ENCODE results near the gene MPPED1.

MPPED1 gene

DNA sequence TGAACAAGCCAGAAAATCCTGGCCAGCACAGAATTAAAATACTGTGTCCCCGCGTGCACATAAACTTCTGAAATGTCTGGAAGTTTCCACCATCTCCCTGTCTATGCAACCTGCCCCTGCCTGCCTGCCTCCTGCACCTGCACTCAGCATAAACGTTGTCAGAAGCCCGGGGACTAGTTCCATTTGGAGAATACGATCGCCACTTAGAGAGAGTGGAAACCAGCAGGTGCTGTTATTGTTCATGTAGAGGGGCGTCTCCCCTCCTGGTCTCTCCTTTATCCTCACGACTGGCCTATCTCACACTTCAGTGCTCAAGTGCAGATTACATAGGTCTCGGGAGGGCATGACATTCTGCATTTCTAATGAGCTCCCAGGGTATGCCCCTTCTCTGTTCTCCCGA, 35.6 kb downstream of the MPPED1 start:
- H3K9me3 ChIP-seq: no peaks in the 10 kb centered on the region
- TF ChIP-seq, protein P1, sequence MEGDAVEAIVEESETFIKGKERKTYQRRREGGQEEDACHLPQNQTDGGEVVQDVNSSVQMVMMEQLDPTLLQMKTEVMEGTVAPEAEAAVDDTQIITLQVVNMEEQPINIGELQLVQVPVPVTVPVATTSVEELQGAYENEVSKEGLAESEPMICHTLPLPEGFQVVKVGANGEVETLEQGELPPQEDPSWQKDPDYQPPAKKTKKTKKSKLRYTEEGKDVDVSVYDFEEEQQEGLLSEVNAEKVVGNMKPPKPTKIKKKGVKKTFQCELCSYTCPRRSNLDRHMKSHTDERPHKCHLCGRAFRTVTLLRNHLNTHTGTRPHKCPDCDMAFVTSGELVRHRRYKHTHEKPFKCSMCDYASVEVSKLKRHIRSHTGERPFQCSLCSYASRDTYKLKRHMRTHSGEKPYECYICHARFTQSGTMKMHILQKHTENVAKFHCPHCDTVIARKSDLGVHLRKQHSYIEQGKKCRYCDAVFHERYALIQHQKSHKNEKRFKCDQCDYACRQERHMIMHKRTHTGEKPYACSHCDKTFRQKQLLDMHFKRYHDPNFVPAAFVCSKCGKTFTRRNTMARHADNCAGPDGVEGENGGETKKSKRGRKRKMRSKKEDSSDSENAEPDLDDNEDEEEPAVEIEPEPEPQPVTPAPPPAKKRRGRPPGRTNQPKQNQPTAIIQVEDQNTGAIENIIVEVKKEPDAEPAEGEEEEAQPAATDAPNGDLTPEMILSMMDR (IDR thresholded peaks at IDR 0.05): no peak
- H3K27me3 ChIP-seq: peaks cover 0 to 45% of the 10 kb centered on the region in 2 donors
- no peak for DNase-seq
- no peak overlapping the region for H3K27ac ChIP-seq
- intact Hi-C loops (cut with DNase I; ENCODE audit: low total_unique reads): loop anchor here (10.0 kb wide), 1 partner anchor 1963 kb away; no protein-coding TSS in a partner anchor
- H3K4me1 ChIP-seq: no peaks in the 10 kb centered on the region
- H3K36me3 ChIP-seq: no peaks in the 10 kb centered on the region
- no peak overlapping the region for H3K4me3 ChIP-seq

DNA sequence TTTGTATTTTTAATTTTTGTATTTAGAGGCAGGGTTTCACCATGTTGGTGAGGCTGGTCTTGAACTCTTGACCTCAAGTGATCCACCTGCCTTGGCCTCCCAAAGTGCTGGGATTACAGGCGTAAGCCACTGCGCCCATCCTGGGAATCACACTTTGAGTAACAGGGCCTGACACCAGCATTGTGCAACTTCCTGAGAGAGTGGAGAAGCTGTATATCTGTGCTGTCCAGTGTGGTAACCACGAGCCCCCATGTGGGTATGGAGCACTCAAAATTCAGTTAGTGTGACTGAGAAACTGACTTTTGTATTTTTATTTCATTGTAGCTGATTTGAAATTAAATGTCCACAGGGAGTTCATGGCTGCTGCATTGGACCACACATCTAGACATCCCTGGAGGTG, 36.2 kb downstream of the MPPED1 start:
- Histone ChIP-seq H3K4me3 (no peak overlapping the region), H3K27ac (no peak overlapping the region), H3K4me1 (no peaks in the 10 kb centered on the region), H3K27me3 (peaks cover 0 to 46% of the 10 kb centered on the region in 2 donors), H3K36me3 (no peaks in the 10 kb centered on the region), H3K9me3 (no peaks in the 10 kb centered on the region)
- TF ChIP-seq, protein P1 (IDR thresholded peaks at IDR 0.05): no peak
- intact Hi-C loops (cut with DNase I; ENCODE audit: low total_unique reads): loop anchor here (10.0 kb wide), 1 partner anchor 1963 kb away; no protein-coding TSS in a partner anchor
- DNase-seq: no peak

DNA sequence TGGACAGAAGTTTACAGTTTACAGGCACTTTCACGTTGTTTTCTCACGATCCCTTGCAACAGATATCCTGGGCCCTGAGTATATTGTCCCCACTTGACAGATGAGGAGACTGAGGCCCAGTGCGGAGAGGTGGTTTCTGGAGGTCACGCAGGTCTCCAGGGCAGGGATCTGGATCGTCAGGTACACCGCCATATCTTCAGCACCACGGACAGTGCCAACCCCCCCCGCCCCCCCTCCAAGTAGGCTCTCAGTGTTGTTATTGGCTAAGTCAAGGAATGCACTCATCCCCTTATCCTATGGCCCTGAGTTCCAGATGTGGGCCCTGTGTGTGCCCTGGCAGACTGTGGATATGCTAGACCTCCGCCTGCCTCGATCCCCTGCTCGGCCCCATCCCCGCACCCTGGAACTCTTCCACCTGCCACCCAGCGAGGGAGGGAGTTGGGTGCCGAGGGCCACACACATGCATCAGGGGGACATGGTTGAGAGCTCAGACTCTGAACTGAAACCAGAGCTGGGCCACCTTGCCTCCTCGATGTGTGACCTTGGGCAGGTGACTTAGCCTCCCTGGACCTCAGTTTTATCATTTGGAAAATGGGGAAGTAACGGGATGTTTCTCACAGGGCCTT, 37.5 kb downstream of the MPPED1 start:
- no peak for DNase-seq
- TF ChIP-seq, protein P1 (IDR thresholded peaks at IDR 0.05): no peak
- Histone ChIP-seq H3K4me3 (no peak overlapping the region), H3K27me3 (peaks cover 0 to 47% of the 10 kb centered on the region in 2 donors), H3K27ac (no peak overlapping the region), H3K4me1 (no peaks in the 10 kb centered on the region), H3K9me3 (no peaks in the 10 kb centered on the region), H3K36me3 (no peaks in the 10 kb centered on the region)
- intact Hi-C loops (cut with DNase I; ENCODE audit: low total_unique reads): loop anchor here (10.0 kb wide), 1 partner anchor 1965 kb away; no protein-coding TSS in a partner anchor

DNA sequence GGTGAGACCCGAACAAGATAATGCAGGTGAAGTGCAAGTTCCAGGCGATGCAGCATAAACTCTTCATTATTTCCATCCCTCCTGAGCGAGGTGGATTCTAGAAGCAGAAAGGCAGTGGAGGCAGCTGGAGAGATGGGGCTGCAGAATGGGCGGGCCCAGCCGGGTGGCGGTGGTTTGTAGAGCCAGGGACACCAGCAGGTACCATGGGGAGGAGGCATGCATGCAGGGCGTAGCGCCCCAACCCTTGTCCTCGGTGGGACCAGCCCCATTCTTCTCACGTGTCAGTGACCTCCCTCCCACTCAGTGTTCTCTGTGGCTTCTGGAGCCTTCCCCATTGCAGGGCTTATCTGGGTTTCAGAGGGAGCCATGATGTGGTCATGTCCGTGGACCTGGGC, 38.0 kb downstream of the MPPED1 start:
- TF ChIP-seq, protein P1 (IDR thresholded peaks at IDR 0.05): no peak
- H3K27me3 ChIP-seq: peaks cover 0 to 47% of the 10 kb centered on the region in 2 donors
- no peak for DNase-seq

DNA sequence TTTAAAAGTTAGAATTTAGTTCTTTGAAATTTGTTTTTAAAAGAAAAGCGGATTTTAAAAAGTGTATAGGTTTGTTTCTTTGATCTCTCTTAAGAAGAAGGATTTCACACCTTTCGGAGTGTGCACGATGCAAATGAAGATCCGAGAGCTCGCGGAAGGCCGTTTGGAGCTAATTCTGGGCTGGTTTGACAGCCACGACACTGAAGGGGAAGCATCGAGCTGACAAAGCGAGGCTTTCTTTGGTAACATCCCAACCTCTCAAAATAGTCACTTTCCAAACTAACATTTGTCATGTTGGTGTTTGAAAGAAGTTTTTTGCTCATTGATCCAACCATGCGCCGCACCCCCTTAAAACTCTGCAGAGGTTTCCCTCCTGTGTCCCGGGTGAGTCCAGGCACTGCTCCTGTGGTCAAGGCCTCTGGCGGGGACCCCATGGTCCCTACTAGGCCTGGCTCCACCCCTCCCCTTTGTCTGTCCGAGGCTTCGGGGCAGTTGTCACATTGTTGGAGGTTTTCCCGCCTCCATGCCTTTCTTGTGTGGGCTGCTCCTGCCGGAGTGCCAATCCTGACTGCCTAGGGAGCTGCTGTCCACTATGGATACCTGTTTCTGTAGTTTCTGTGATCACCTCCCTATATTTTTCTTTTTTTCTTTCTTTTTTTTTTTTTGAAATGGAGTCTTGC, 39.7 kb downstream of the MPPED1 start:
- intact Hi-C loops (cut with DNase I; ENCODE audit: low total_unique reads): no loop called here
- DNase-seq: no peak
- no peaks in the 10 kb centered on the region for H3K4me1 ChIP-seq
- H3K4me3 ChIP-seq: no peak overlapping the region
- H3K9me3 ChIP-seq: no peaks in the 10 kb centered on the region
- no peak overlapping the region for H3K27ac ChIP-seq
- H3K27me3 ChIP-seq: peaks cover 0 to 44% of the 10 kb centered on the region in 2 donors
- H3K36me3 ChIP-seq: no peaks in the 10 kb centered on the region
- TF ChIP-seq, protein P1 (IDR thresholded peaks at IDR 0.05): no peak

More for the DNA sequence above, 38.0 kb downstream of the MPPED1 start:
- no peak overlapping the region for H3K27ac ChIP-seq
- H3K4me1 ChIP-seq: no peaks in the 10 kb centered on the region
- H3K4me3 ChIP-seq: no peak overlapping the region
- no peaks in the 10 kb centered on the region for H3K36me3 ChIP-seq
- intact Hi-C loops (cut with DNase I; ENCODE audit: low total_unique reads): loop anchor here (10.0 kb wide), 1 partner anchor 1965 kb away; no protein-coding TSS in a partner anchor
- H3K9me3 ChIP-seq: no peaks in the 10 kb centered on the region
